ENCODE results near the gene KIFBP.

The KIFBP gene

DNA sequence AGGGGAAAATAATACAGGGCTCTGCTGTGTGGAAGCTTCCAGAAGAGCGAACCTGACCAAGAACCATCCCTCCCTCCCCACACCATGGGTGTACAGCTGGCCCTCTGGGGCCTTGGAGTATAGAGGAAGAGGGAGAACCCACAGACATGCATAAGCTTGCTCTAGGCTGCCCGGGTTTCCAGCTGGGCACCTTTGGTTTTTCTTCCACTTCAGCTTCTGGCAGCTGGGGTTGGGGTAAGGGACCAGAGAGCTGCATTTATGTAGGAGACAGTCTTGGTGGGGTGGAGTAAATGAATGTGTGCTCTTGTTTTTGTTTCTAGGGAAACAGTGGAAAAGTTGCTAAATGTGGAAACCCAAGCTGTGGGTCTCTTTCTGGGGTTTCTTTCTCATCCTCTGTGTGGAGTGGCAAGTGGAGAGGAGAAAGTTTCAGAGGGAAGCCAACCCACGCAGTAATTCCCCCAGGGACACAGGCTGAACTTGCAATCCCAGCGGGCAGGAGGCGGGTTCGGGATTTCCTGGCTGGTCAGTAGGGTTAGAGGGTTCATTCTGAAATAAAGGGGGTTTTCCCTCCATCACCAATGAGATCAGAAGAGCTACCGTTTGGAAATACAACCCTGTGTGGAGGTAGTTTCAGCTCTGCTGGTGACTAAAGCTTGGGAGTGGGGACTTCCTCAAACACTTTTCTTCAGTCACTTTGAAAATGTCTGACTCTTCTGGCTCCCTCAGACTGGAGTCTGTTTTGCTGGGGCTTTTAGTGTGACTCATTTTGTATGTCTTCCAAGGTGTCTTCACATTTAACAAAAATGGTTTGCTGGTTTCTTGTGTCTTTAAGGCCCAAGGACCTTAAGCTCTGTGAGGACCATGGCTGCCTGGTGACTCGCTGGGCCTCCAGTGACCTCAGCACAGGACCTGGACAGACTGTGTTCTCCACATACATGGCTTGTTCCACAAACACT lies 77.1 kb downstream of the KIFBP start:
- TF ChIP-seq SIN3A (IDR thresholded peaks at IDR 0.05; ENCODE audit: borderline replicate concordance, insufficient read depth, low read length) (no peak), FOXP2 (optimal IDR thresholded peaks at IDR 0.05; ENCODE audit: borderline replicate concordance, extremely low read depth, extremely low read length, insufficient read depth) (no peak), POLR2AphosphoS5 (IDR thresholded peaks at IDR 0.05; ENCODE audit: low read depth, low read length) (no peak), TAF1 (IDR thresholded peaks at IDR 0.05; ENCODE audit: borderline replicate concordance, insufficient read depth, low read length) (no peak)
- TF ChIP-seq, protein P1, sequence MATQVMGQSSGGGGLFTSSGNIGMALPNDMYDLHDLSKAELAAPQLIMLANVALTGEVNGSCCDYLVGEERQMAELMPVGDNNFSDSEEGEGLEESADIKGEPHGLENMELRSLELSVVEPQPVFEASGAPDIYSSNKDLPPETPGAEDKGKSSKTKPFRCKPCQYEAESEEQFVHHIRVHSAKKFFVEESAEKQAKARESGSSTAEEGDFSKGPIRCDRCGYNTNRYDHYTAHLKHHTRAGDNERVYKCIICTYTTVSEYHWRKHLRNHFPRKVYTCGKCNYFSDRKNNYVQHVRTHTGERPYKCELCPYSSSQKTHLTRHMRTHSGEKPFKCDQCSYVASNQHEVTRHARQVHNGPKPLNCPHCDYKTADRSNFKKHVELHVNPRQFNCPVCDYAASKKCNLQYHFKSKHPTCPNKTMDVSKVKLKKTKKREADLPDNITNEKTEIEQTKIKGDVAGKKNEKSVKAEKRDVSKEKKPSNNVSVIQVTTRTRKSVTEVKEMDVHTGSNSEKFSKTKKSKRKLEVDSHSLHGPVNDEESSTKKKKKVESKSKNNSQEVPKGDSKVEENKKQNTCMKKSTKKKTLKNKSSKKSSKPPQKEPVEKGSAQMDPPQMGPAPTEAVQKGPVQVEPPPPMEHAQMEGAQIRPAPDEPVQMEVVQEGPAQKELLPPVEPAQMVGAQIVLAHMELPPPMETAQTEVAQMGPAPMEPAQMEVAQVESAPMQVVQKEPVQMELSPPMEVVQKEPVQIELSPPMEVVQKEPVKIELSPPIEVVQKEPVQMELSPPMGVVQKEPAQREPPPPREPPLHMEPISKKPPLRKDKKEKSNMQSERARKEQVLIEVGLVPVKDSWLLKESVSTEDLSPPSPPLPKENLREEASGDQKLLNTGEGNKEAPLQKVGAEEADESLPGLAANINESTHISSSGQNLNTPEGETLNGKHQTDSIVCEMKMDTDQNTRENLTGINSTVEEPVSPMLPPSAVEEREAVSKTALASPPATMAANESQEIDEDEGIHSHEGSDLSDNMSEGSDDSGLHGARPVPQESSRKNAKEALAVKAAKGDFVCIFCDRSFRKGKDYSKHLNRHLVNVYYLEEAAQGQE (IDR thresholded peaks at IDR 0.05; ENCODE audit: insufficient read depth in 1 of 2, low read depth in 2 of 2, low read length in 2 of 2) = no peak
